GM21723 (cell line): ENCODE measurements around the gene C6orf15.

Experiments used
- ATAC-seq: cut with Tn5 transposase; IDR thresholded peaks from one replicate; pipeline ENCODE4 v1.9.1; 2021; ENCODE audit warnings: mild to moderate bottlenecking, moderate library complexity; ENCODE audit not compliant: unreplicated experiment

Gene C6orf15

GRCh38 chr6:31112478-31112877 lies at the start of gene C6orf15:
Gene C6orf15 (minus strand): TSS chr6:31112575. CDS start chr6:31112555, 20 bp downstream.
- no peak for ATAC-seq

GRCh38 chr6:31161216-31162126 lies 49.1 kb upstream of the C6orf15 start:
- no peak for ATAC-seq

- no peak for ATAC-seq
Measured at GRCh38 chr6:31158863-31159855, 46.8 kb upstream of the C6orf15 start.

GRCh38 chr6:31158140-31158862 lies 45.9 kb upstream of the C6orf15 start, which contains the start of gene TCF19:
Gene TCF19 (plus strand): TSS chr6:31158589. CDS start chr6:31159470, 881 bp downstream.
- peak; percentile 79 for ATAC-seq

GRCh38 chr6:31157513-31158139 lies 45.3 kb upstream of the C6orf15 start, which contains the start of gene CCHCR1:
Gene CCHCR1 (minus strand): TSS chr6:31157802. CDS start chr6:31157600, 202 bp downstream.
- ATAC-seq = no peak

- no peak for ATAC-seq
Measured at GRCh38 chr6:31156641-31157040, 44.3 kb upstream of the C6orf15 start.

- ATAC-seq = no peak
Measured at GRCh38 chr6:31154436-31154835, 42.1 kb upstream of the C6orf15 start.

DNA sequence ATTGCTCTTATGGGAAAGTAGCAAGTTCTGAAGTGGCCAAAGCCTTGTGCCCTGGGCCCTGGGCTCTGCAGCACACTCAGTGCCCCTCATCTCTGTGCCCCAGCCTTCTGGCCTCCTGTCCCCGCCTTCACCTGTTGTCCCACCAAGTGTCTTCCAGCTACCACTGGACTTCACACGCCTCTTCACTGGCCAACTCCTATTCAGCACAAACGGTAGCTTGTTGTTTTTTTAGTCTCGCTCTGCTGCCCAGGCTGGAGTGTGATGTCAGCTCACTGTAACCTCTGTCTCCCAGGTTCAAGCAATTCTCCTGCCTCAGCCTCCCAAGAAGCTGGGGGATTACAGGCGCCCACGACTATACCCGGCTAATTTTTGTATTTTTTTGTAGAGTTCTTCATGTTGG lies 40.4 kb upstream of the C6orf15 start:
- ATAC-seq = no peak

DNA sequence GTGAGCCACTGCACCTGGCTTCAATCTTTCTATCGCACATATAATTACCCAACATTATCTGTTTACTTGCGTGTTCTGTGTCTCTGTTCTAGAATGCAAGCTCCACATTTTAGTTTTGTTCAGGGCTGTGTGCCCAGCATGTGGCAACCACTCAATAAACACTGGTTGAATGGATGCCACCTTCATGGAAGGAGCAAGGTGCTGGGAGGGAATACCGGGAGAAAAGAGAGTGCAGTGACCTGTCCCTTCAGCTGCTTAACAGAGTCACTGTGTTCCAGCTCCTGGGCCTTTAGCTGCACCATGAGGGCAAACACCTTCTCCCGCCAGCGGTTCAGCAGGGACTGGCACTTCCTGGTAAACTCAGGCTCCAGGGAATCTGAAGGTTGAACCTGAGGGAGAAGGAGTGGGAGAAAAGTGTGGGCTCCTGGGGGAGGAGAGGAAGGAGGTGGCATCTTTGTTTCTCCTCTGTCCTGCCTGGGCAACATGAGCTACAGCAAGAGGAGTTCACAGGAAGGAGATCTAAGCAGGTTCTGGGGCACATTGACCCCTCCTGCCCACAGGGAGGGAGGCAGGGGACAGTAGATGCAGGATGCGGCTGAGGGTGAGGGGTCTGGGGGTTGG lies 37.6 kb upstream of the C6orf15 start:
- ATAC-seq = no peak

- no peak for ATAC-seq
Measured at GRCh38 chr6:31145386-31145785, 33.0 kb upstream of the C6orf15 start.

- no peak for ATAC-seq
Measured at GRCh38 chr6:31144970-31145340, 32.6 kb upstream of the C6orf15 start.

DNA sequence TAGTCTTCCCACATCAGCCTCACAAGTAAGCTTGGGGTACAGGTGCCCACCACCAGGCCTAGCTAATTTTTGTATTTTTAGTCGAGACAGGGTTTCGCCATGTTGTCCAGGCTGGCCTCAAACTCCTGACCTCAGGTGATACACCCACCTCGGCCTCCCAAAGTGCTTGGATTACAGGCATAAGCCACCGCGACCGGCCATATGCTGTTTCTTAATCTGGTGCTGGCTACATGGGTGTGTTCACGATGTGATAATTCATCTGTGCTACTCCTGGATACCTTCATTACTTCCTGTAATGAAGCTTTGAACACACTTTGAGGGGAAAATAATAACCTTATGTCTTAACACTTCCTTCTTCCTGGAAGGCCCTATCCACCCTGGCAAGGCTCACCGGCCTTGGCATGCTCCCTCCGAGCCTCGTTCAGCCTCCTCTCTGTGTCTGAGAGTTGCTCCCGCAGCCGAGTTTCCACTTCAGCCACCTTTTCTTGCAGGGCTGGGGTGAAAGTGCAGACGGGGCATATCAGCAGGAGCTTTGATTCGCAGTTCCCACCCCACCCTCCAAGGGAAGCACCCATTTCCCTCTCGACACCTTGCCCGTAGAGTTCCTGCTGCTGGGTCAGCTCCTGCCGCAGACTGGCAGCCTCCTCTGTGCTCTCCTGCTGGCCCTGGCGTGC lies 32.1 kb upstream of the C6orf15 start:
- no peak for ATAC-seq

GRCh38 chr6:31143148-31143547 lies 30.8 kb upstream of the C6orf15 start:
- ATAC-seq = no peak

GRCh38 chr6:31142361-31142761 lies 30.0 kb upstream of the C6orf15 start:
- no peak for ATAC-seq

DNA sequence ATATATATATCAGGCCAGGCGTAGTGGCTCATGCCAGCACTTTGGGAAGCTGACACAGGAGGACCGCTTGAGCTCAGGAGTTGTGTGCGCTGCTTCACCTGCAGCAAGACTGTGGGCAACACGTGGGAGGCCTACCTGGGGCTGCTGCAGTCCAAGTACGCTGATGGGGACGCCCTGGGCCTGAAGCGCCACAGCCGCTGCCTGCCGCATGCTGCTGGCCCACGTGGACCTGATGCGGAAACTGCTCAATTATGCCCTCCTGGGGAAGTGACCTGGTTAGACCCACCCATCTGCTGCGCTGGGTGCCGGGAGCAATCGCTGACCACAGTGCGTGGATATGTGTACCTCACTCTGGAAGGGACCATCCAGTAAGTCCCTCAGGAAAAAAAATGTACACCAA lies 28.3 kb upstream of the C6orf15 start:
- no peak for ATAC-seq

DNA sequence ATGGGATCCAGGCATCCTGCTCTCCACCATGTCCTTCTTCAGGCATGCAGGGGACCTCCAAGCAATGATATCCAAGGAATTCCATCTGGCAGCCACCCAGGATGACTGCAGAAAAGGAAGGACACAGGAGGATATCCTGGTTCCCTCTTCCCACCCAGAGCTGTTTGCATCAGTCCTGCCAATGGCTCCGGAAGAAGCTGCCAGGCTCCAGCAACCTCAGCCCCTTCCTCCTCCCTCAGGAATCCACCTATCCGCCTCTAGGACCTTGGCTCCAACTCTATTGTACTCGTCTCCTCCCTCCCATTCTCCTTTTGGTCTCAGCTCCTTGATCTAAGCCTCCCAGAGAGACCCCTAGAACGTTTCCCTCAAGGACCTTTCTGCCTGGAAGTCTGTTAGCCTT lies 27.2 kb upstream of the C6orf15 start:
- ATAC-seq = no peak

DNA sequence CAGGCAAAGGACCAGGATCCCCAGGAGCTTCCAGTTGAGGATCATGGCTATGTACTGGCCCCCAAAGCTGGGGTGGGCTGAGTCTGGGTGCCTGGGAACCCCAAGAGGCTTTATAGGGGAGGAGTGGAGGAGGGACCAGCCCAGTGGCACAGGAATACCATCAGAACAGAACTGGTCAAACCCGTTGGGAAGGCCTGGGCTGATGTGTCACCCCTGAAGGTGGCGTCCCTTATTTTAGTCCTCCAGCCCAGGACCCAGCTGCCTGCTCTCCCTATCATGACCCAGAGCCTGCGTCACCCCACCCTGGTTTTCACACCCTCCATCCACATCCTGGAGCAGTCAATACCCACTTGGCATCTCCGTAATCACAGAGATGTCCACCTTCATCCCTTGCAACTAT lies 26.6 kb upstream of the C6orf15 start, which contains the start of gene PSORS1C2:
Gene PSORS1C2, minus strand, starts transcription at position 85 of the 400 bp plus-strand sequence. Its CDS starts 40 bp downstream, at position 45.
- no peak for ATAC-seq

GRCh38 chr6:31135710-31136109 lies 23.3 kb upstream of the C6orf15 start:
- ATAC-seq = no peak

DNA sequence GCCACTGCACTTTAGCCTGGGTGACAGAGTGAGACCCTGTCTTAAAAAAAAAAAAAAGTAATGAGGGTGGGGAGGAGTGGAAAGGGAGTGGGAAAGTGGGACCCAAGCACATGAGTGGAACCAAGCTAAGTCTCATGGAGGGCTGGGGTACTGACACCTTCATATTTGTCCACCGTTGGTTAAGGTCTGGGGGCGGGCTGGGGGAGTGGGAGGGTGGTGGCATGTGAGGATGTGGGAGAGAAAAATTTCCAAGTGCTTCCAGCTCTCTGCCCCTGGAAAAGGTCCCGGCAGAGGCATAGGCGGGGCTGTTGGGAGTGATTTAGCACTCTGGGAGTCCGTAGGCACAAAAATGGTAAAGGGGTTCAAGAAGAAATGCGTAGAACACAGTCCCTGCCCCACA lies 20.4 kb upstream of the C6orf15 start:
- ATAC-seq = no peak
